ENCODE data around the gene GMPPB. TPM values are rescaled to one million over a fixed set of nuclear protein-coding genes. Genes with fewer than 3 reads are reported as not detected.

Gene GMPPB
- total RNA-seq, 4 donors from 2014 or later: 15.6 to 20.5 (median 17.3) TPM

DNA sequence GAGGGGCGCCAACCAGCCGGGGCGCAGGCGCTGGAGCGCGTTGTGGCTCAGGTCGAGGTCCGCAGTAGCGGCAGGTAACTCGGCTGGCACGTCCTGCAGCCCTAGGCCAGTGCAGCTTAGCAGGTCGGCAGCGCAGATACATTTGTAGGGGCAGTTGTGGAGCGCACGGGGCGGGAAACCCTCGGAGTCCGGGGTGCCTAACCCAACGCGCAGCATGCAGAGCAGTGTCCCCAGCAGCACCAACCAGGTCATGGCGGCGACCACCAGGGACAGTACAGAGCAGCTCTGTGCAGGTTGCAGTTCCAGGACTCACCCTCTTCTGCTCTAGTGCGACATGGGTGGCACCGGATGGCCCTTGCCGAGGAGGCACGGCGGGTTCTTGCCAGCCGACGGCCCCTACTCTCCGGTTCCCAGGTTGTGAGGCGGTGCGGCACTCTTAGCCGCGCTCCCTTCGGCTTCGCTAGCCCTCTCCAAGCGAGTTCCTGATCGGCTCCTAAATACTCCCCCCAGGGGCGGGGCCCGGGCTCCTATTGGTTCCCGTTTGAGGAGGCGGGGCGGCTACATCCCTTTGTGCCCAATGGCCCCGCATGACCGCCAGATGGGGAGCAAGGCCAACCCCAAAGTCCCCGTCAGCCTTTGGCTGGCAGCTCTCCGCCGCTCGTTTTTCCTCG, 4.4 kb downstream of the GMPPB start, which contains the start of gene AMIGO3:
AMIGO3 (minus strand) TSS at position 471 of the 671 bp plus-strand sequence; CDS start at position 252, 219 bp downstream.
- no peaks in the 10 kb centered on the region for H3K9me3 ChIP-seq
- peak within 1 kb of the TSS in 3 of 4 donors; percentile 68 to 75 (median 73) for H3K27ac ChIP-seq
- peaks cover 0 to 47% of the 10 kb centered on the region in 2 donors for H3K36me3 ChIP-seq
- H3K4me1 ChIP-seq: peaks cover 0 to 54% (median 17%) of the 10 kb centered on the region in 3 donors
- no peaks in the 10 kb centered on the region for H3K27me3 ChIP-seq
- ATAC-seq: peak; percentile 81
- no peak for TF ChIP-seq EP300 (IDR thresholded peaks at IDR 0.05)
- TF ChIP-seq POLR2A (IDR thresholded peaks at IDR 0.05): peak in 1 of 2 donors; percentile 34
- peak in 3 of 4 experiments; percentile 69 to 80 (median 77) for TF ChIP-seq CTCF (IDR thresholded peaks at IDR 0.05)
- TF ChIP-seq POLR2AphosphoS5 (IDR thresholded peaks at IDR 0.05): peak; percentile 32
- WGBS, 2 donors (ENCODE audit: low coverage in 1 of 2): 0% methylated on average over 2 of the region's 50 CpGs; no CpG with 5 or more reads in 1 of the 2 donors
- peak within 1 kb of the TSS; percentile 32 to 62 for H3K4me3 ChIP-seq

DNA sequence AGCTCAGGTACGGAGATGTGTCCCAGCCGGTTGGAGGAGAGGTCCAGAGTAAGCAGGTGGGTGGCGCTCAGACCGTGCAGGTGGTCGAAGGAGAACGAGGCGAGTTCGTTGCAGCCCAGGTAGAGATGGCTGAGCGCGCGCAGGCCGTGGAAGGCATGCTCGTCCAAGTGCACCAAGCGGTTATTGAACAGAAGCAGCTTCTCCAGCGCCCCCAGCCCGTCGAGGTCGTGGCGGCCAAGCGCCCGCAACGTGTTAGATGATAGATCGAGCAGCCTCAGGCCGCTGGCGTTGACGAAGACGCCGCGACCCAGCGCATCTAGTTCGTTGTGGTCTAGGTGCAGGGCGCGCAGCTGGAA, 4.9 kb downstream of the GMPPB start:
- Histone ChIP-seq H3K36me3 (peaks cover 0 to 52% of the 10 kb centered on the region in 2 donors), H3K4me3 (peak overlapping the region; percentile 32 to 62), H3K9me3 (no peaks in the 10 kb centered on the region), H3K27ac (no peak overlapping the region), H3K27me3 (no peaks in the 10 kb centered on the region), H3K4me1 (peaks cover 0 to 51% (median 17%) of the 10 kb centered on the region in 3 donors)
- no peak for ATAC-seq
- WGBS, 2 donors (ENCODE audit: low coverage in 1 of 2): 13% methylated on average over 11 of the region's 33 CpGs; no CpG with 5 or more reads in 1 of the 2 donors
- TF ChIP-seq CTCF (IDR thresholded peaks at IDR 0.05) (no peak), POLR2A (IDR thresholded peaks at IDR 0.05) (no peak), POLR2AphosphoS5 (IDR thresholded peaks at IDR 0.05) (no peak), EP300 (IDR thresholded peaks at IDR 0.05) (no peak)

DNA sequence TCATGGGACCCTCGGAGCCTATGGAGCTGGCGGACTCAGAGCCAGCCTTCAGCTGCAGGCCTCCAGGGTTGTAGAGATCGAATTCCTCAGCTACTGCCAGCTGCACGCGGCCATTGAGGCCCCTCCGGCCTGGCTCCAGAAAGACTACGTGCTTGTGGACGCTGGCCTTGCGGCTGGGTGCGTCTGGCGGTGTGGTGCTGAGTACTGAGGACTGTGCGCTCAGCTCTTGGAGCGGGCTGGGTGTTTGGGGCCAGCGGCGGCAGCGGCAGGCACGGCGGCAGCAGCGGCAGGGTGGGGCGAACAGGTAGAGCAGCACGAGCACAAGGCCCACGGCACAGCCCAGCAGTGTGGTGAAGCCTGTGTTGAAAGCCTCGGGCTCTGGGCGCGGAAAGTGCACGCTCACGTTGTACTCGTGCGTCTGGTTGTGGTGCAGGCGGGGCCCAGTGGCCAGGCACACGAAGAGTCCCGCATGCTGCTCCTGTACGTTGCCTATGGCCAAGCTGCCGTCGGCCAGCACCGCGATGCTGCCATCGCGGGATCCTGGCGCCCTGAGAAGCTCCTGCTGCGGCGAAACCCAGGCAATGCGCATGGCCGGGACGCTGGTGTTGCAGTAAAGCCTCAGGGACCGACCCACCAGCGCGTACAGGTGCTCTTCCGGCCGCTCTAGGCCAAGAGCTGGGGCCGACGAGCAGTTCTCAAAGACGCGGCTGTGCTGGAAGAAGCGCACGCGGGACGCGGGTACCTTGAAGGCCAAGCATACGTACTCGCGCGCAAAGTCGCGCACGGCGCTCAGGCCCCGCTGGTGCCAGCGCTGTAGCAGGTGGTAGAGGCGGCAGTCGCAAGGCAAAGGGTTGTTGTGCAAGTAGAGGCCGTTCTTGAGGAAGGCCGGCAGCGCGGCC, 5.5 kb downstream of the GMPPB start:
- ATAC-seq: no peak
- 60% methylated on average over 3 of the region's 75 CpGs; no CpG with 5 or more reads in 1 of the 2 donors for WGBS, 2 donors (ENCODE audit: low coverage in 1 of 2)
- H3K4me1 ChIP-seq: peaks cover 0 to 47% (median 17%) of the 10 kb centered on the region in 3 donors
- peak overlapping the region in 1 of 2 donors; percentile 62 for H3K4me3 ChIP-seq
- H3K36me3 ChIP-seq: peaks cover 0 to 58% of the 10 kb centered on the region in 2 donors
- H3K27ac ChIP-seq: no peak overlapping the region
- no peaks in the 10 kb centered on the region for H3K27me3 ChIP-seq
- no peak for TF ChIP-seq POLR2A (IDR thresholded peaks at IDR 0.05)
- TF ChIP-seq CTCF (IDR thresholded peaks at IDR 0.05): no peak
- TF ChIP-seq POLR2AphosphoS5 (IDR thresholded peaks at IDR 0.05): no peak
- TF ChIP-seq EP300 (IDR thresholded peaks at IDR 0.05): no peak
- no peaks in the 10 kb centered on the region for H3K9me3 ChIP-seq

- no peak for ATAC-seq
Observed at GRCh38 chr3:49717211-49717958, 6.4 kb downstream of the GMPPB start.

More at GRCh38 chr3:49717211-49717958, 6.4 kb downstream of the GMPPB start:
- Histone ChIP-seq H3K4me1 (peaks cover 0 to 39% (median 9%) of the 10 kb centered on the region in 3 donors), H3K27ac (no peak overlapping the region), H3K27me3 (no peaks in the 10 kb centered on the region), H3K4me3 (no peak overlapping the region), H3K9me3 (no peaks in the 10 kb centered on the region), H3K36me3 (peaks cover 0 to 65% of the 10 kb centered on the region in 2 donors)
- no peak for TF ChIP-seq POLR2A (IDR thresholded peaks at IDR 0.05)
- no peak for TF ChIP-seq CTCF (IDR thresholded peaks at IDR 0.05)
- no peak for TF ChIP-seq POLR2AphosphoS5 (IDR thresholded peaks at IDR 0.05)
- no peak for TF ChIP-seq EP300 (IDR thresholded peaks at IDR 0.05)
- WGBS, 2 donors (ENCODE audit: low coverage in 1 of 2): 100% methylated on average over 3 of the region's 14 CpGs; no CpG with 5 or more reads in 1 of the 2 donors

Measured in gastroesophageal sphincter (tissue), 4 donors.